Peyer's patch (tissue), 4 donors: ENCODE results near the gene TMEM41A. TPM values are rescaled to one million over a fixed set of nuclear protein-coding genes. Genes with fewer than 3 reads are reported as not detected.
"Not testable (repeated sequence)": the region's sequence is repeated elsewhere in the genome, so short reads cannot be mapped to it uniquely, and the experiment has no call there.

Experiments used
- DNase-seq, 3 donors: peaks; one replicate each; pipeline ENCODE4 v3.0.0-alpha.2; 2017 to 2019
- H3K27ac ChIP-seq, 4 donors: fragments of 200-600 bp; sonication (generic); one replicate each; pipeline ENCODE4 v1.5.1; 2016 to 2019
- H3K27me3 ChIP-seq, 2 donors: fragments of 200-600 bp; sonication (generic); one replicate each; pipeline ENCODE4 v1.5.1; 2019
- H3K36me3 ChIP-seq, 3 donors: fragments of 200-600 bp; sonication (generic); one replicate each; pipeline ENCODE4 v1.5.1; 2016 to 2019
- H3K4me1 ChIP-seq, 4 donors: fragments of 200-600 bp; sonication (generic); one replicate each; pipeline ENCODE4 v1.5.1; 2016 to 2019
- H3K4me3 ChIP-seq, 4 donors: fragments of 200-600 bp; sonication (generic); 1 replicate in 3 of 4; 2 replicates in 1 of 4; pipeline ENCODE4 v1.5.1; 2016 to 2019; ENCODE audit warnings: mild to moderate bottlenecking in 1 of 4
- H3K9me3 ChIP-seq, 4 donors: fragments of 200-600 bp; sonication (generic); one replicate each; pipeline ENCODE4 v1.5.1; 2016 to 2019; ENCODE audit warnings: mild to moderate bottlenecking in 1 of 4
- CTCF ChIP-seq, 6 experiments: fragments of 450-650 bp in 4 of 6; fragments of 200-600 bp in 2 of 6; sonication (generic) in 1 of 6; IDR thresholded peaks; one replicate each; pipeline ENCODE4 v1.5.1; 2017 to 2019; ENCODE audit warnings: antibody characterized with exemption in 6 of 6, mild to moderate bottlenecking in 3 of 6, moderate library complexity in 1 of 6
- POLR2A ChIP-seq, 2 donors: fragments of 450-650 bp; IDR thresholded peaks; one replicate each; pipeline ENCODE4 v1.5.1; 2017; ENCODE audit warnings: antibody characterized with exemption in 2 of 2, mild to moderate bottlenecking in 2 of 2, moderate library complexity in 2 of 2
- total RNA-seq, 4 donors: library from RNA; depleted of rRNA; stranded (reverse); fragments of >200 nt; gene quantifications; one replicate each; pipeline ENCODE4 v1.1.0, GENCODE V29; 2016

TMEM41A gene
- total RNA-seq, 4 donors from 2014 or later, result 19.8 to 114 (median 90.1) TPM

- no peak overlapping the region for H3K27ac ChIP-seq
- no peaks in the 10 kb centered on the region for H3K9me3 ChIP-seq
- peaks cover 0 to 36% (median 0%) of the 10 kb centered on the region in 3 donors for H3K36me3 ChIP-seq
- no peak for DNase-seq
- no peaks in the 10 kb centered on the region for H3K4me1 ChIP-seq
- TF ChIP-seq POLR2A (IDR thresholded peaks at IDR 0.05) (no peak), CTCF (IDR thresholded peaks at IDR 0.05) (no peak)
- no peak overlapping the region for H3K4me3 ChIP-seq
- H3K27me3 ChIP-seq, result no peaks in the 10 kb centered on the region
Observed at GRCh38 chr3:185460309-185460708, 38.5 kb downstream of the TMEM41A start.

GRCh38 chr3:185457376-185457775 lies 41.5 kb downstream of the TMEM41A start:
- H3K4me1 ChIP-seq, result no peaks in the 10 kb centered on the region
- H3K4me3 ChIP-seq, result no peak overlapping the region
- no peak overlapping the region for H3K27ac ChIP-seq
- no peaks in the 10 kb centered on the region for H3K27me3 ChIP-seq
- H3K9me3 ChIP-seq, result no peaks in the 10 kb centered on the region
- TF ChIP-seq CTCF (IDR thresholded peaks at IDR 0.05) (no peak), POLR2A (IDR thresholded peaks at IDR 0.05) (no peak)
- peaks cover 0 to 17% (median 0%) of the 10 kb centered on the region in 3 donors for H3K36me3 ChIP-seq
- DNase-seq, result no peak

GRCh38 chr3:185451432-185451831 lies 47.4 kb downstream of the TMEM41A start:
- H3K27me3 ChIP-seq, H3K4me1 ChIP-seq, DNase-seq, H3K9me3 ChIP-seq, H3K27ac ChIP-seq, H3K4me3 ChIP-seq: not testable (repeated sequence)
- peaks cover 0 to 17% (median 0%) of the 10 kb centered on the region in 3 donors for H3K36me3 ChIP-seq

GRCh38 chr3:185448107-185448506 lies 50.7 kb downstream of the TMEM41A start:
- no peak overlapping the region for H3K4me3 ChIP-seq
- TF ChIP-seq CTCF (IDR thresholded peaks at IDR 0.05) (no peak), POLR2A (IDR thresholded peaks at IDR 0.05) (no peak)
- DNase-seq, result no peak
- H3K27me3 ChIP-seq, result no peaks in the 10 kb centered on the region
- peaks cover 0 to 22% (median 0%) of the 10 kb centered on the region in 3 donors for H3K36me3 ChIP-seq
- no peaks in the 10 kb centered on the region for H3K4me1 ChIP-seq
- no peaks in the 10 kb centered on the region for H3K9me3 ChIP-seq
- H3K27ac ChIP-seq, result peak overlapping the region in 1 of 4 donors; percentile 18

GRCh38 chr3:185444329-185444728 lies 54.5 kb downstream of the TMEM41A start:
- Histone ChIP-seq H3K27ac (no peak overlapping the region), H3K4me1 (no peaks in the 10 kb centered on the region), H3K4me3 (no peak overlapping the region), H3K27me3 (no peaks in the 10 kb centered on the region), H3K9me3 (no peaks in the 10 kb centered on the region), H3K36me3 (peaks cover 0 to 22% (median 0%) of the 10 kb centered on the region in 3 donors)
- DNase-seq, result no peak
- TF ChIP-seq CTCF (IDR thresholded peaks at IDR 0.05) (no peak), POLR2A (IDR thresholded peaks at IDR 0.05) (no peak)

GRCh38 chr3:185442031-185442430 lies 56.8 kb downstream of the TMEM41A start:
- TF ChIP-seq CTCF (IDR thresholded peaks at IDR 0.05), result no peak
- no peak for TF ChIP-seq POLR2A (IDR thresholded peaks at IDR 0.05)
- no peak overlapping the region for H3K4me3 ChIP-seq

More at GRCh38 chr3:185442031-185442430, 56.8 kb downstream of the TMEM41A start:
- Histone ChIP-seq H3K36me3 (peaks cover 0 to 33% (median 0%) of the 10 kb centered on the region in 3 donors), H3K9me3 (no peaks in the 10 kb centered on the region), H3K27ac (no peak overlapping the region), H3K4me1 (no peaks in the 10 kb centered on the region), H3K27me3 (no peaks in the 10 kb centered on the region)
- no peak for DNase-seq
